ENCODE results near the gene DOCK3.
"Not testable (repeated sequence)": the region's sequence is repeated elsewhere in the genome, so short reads cannot be mapped to it uniquely, and the experiment has no call there.

The DOCK3 gene

DNA sequence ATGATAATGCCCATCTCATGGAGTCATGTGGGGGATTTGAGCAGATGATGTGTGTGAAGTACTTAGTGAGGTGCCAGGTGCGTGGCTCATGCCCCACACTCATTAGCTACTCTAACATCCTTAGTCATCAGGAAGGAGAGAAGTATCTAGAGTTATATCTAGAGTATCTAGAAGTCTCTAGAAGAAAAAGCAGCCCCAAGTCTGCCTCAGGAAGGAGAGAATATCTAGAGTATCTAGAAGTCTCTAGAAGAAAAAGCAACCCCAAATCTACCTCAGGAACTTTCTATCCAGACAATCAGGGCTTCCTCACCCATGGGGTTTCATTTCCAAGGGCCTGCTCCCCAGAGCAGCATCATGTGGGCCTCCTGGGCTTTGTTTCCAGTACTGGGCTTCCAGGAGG is 24.7 kb upstream of the DOCK3 start:
- DNase-seq (ENCODE audit: low read depth in 3 of 3): no peak

- DNase-seq (ENCODE audit: low read depth in 3 of 3): no peak
These were observed 23.3 kb upstream of the DOCK3 start for GRCh38 chr3:50651445-50651844.

DNA sequence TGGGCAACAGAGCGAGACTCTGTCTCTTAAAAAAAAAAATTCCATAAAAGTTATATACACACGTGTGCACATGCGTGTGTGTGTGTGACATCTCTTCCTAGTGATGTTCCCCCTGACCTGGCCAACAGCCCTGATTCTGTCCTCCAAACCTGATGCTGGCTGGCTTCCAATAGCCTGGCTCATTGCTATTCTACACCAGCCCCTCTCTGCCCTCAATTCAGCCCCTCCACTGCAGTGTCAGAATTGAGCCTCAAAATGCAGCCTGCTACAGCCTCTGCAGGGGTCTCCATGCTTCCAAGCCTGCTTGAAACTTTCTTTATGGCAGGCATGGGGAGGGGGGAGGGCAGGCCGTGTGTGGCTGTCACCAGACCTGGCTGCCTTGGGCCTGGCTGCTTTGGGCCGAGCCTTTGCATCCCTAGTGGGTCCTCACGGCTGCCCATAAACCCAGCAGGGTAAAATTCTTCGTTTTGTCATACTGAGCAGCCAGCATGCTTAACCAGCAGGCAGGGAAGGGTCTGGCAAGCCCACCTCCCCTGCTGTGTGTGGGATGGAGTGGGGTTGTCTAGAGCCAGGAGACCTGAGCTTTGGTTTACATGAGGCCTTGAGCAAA is 22.7 kb upstream of the DOCK3 start:
- DNase-seq (ENCODE audit: low read depth in 3 of 3): no peak

DNA sequence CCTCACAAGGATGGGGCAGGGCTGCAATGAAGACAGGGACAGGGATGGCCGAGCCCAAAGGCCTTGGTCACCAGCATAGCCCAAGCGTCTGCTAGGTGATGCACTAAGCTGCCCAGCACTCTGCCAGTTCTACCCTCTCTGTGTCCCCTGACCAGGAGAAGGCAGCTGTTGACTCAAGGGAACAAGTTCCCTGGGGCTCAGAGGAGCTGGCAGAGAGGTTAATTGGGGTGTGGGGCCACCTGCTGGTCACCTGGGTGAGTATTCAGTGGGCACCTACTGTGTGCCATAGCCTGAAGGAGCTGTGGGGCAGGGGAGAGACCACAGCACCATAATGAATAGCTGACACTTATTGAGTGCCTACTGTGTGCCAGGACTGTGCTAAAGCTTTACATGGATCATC is 22.0 kb upstream of the DOCK3 start:
- peak; percentile 26 to 35 (median 29) for DNase-seq (ENCODE audit: low read depth in 3 of 3)

DNA sequence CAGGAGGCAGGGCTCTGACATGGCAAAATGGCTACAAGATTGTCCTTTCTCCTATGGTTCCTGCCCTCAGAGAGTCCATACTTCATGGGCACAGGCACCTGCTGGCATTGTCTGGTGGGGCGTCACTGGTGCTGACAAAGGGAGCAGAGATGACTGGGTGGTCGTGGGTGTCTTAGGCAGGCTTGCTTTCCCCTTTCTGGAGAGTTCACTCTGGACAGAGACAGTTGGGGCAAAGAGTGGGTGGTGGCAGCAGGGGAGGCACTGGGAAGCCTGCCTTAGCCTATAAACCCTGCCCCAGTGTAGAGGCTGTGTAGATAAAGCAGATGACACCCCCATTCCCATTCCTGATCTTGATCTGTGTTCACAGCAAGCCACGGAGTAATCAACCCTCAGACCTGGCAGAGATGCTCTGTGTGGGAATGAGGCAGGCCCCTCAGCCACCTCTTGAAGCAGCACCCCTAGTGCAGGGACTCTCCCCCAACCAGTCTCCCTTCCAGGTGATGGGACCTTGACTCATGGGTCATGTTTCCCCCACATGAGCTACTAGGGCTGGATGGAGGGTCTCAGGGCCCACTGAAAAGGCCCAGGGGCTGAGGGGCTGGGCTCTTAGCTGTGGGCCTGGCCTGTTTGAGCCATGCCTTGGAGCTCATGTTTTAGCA is 20.7 kb upstream of the DOCK3 start:
- DNase-seq (ENCODE audit: low read depth in 3 of 3): no peak

GRCh38 chr3:50655009-50655830 is 19.5 kb upstream of the DOCK3 start:
- DNase-seq (ENCODE audit: low read depth in 3 of 3): peak in 1 of 3 experiments; percentile 19

GRCh38 chr3:50656417-50657195 is 18.1 kb upstream of the DOCK3 start:
- no peak for DNase-seq (ENCODE audit: low read depth in 3 of 3)

DNA sequence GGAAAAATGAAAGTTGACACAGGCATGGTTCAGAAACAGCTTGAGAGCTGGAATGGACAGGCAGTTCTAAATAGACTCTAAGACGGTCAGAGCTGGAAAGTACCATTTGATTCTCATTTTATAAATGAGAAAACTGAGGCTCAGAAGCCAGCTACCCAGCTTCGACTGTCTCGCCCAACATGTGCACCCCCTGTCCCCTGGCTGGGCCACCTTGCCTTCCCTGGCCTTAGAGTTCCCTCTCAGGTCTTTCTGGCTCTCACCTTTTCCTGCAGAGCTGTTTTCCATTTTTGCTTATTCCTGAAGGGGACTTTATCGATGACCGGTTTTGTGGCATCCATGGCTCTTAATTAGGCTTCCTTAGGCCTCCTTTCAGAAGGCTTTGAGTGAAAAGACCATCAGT is 17.3 kb upstream of the DOCK3 start:
- no peak for DNase-seq (ENCODE audit: low read depth in 3 of 3)

GRCh38 chr3:50657816-50658215 is 16.9 kb upstream of the DOCK3 start:
- DNase-seq (ENCODE audit: low read depth in 3 of 3): no peak

GRCh38 chr3:50658416-50658815 is 16.3 kb upstream of the DOCK3 start:
- DNase-seq (ENCODE audit: low read depth in 3 of 3): no peak

DNA sequence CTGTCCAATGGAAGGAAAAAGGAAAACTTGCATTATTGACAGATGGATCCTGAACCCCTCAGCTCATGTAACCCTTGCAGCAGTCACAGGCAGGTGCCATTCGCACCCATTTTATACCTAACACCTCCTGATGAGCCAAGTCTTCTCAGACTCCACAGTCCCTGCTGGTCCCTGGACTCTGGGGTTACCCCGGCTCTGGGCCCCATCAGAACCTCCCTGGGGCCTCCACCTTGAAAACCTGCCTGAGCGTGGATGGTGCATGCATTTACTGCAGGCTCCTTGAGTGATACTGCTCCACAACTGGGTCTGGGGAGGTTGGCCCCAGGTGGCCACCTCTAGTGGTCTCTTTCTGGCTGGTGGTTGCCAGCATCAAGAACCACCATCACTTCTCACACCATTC is 15.9 kb upstream of the DOCK3 start:
- no peak for DNase-seq (ENCODE audit: low read depth in 3 of 3)

DNA sequence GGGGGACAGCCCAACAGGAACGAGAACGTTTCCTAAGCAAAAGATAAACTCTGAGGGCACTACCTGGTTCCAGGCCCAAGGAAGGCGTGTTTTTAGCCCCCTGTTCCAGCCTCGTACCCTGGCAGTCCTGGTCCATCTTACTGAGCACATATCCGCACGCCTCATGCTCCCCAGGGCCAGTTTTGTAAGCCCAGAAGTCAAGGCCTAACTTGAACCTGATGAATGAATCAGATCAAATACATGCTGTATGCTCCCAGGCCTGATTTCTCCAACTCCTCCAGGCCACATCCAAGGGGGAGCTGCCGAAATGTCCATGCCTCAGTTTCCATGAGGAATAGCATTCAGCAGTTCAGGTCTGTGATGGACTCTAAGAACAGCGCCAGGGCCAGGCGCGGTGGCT is 14.3 kb upstream of the DOCK3 start:
- no peak for DNase-seq (ENCODE audit: low read depth in 3 of 3)

DNA sequence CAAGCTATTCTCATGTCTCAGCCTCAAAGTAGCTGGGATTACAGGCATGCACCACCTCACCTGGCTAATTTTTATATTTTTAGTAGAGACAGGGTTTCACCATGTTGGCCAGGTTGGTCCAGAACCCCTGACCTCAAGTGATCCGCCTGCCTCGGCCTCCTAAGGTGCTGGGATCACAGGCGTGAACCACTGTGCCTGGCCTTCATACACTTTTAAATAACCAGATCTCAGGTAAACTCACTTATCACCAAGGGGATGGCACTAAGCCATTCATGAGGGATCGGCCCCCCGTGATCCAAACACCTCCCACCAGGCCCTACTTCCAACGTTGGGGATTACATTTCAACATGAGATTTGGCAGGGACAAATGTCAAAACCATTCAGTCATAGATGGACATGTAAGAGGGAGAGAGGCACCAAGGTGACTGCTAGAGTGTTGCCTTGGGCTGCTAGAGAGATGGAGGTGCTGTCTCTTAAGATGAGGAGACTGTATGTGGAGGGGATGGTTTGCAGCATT is 13.3 kb upstream of the DOCK3 start:
- DNase-seq (ENCODE audit: low read depth in 3 of 3): no peak

- no peak for DNase-seq (ENCODE audit: low read depth in 3 of 3)
These were observed 12.3 kb upstream of the DOCK3 start for GRCh38 chr3:50662408-50662807.

- DNase-seq (ENCODE audit: low read depth in 3 of 3): no peak
These were observed 9.5 kb upstream of the DOCK3 start for GRCh38 chr3:50665081-50665840.

GRCh38 chr3:50665841-50666115 is 8.9 kb upstream of the DOCK3 start:
- not testable (repeated sequence) for DNase-seq (ENCODE audit: low read depth in 3 of 3)

DNA sequence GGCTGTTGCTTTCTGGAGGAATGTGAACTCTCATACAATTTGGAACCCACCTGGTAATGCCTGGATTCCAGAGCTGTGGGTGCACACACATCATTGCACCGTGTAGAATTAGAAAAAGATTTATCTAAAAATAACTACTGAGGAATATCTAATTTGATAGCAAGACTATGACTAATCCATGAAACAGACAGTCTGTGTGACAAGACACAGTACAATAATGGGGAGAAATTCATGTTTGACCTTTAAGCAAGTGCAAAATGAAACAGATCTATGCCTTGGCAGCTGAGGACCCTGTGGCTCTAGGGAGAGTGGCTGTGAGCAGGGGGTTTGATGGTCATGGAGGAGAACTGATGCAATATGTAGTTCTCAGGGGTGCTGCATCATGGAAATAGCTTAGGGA is 7.9 kb upstream of the DOCK3 start:
- no peak for DNase-seq (ENCODE audit: low read depth in 3 of 3)

DNA sequence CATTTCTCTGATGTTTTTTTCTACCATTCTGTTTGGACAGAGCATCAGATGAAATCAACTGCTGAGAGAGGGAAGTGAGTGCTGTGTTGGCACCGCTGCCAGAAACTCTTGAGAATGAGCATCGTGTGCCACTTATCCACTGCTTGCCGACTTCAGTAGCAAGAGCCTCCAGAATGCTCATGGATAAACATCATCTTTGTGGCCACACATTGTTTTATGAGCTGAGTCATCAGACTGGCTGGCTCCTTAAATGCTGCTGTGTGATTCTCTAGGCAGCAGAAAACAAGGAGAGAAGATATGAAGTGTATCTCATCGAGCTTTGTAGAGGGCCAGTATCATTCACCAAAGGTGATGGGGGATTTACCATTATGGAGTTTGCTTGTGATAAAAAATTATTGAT is 3.4 kb upstream of the DOCK3 start:
- DNase-seq (ENCODE audit: low read depth in 3 of 3): no peak

GRCh38 chr3:50672656-50673055 is 2.1 kb upstream of the DOCK3 start:
- no peak for DNase-seq (ENCODE audit: low read depth in 3 of 3)

DNA sequence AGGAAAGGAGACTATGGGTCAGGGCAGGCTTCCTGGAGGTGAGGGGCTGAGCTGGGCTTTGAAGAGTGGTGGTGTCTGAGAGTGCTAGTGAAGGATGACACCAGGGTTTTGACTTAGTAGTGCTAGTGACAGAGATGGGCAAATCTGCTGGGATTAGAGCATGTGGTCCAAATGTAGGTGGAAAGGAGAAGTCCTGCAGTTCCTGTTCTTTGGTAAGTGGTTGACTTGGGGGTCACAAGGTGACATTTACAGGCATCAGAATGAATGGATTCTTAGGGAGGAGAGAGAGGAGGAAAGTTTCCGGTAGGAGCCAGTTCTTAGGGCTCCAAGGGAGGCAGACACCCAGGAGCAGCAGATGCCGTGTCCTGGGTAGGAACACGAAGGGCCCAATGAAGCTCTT is 796 bp upstream of the DOCK3 start:
- no peak for DNase-seq (ENCODE audit: low read depth in 3 of 3)
